ENCODE measurements around the gene GADD45GIP1. TPM values are rescaled to one million over a fixed set of nuclear protein-coding genes. Genes with fewer than 3 reads are reported as not detected.

Gene GADD45GIP1
- polyA plus RNA-seq, 1 donor from 2014 or later = 21.3 TPM

DNA sequence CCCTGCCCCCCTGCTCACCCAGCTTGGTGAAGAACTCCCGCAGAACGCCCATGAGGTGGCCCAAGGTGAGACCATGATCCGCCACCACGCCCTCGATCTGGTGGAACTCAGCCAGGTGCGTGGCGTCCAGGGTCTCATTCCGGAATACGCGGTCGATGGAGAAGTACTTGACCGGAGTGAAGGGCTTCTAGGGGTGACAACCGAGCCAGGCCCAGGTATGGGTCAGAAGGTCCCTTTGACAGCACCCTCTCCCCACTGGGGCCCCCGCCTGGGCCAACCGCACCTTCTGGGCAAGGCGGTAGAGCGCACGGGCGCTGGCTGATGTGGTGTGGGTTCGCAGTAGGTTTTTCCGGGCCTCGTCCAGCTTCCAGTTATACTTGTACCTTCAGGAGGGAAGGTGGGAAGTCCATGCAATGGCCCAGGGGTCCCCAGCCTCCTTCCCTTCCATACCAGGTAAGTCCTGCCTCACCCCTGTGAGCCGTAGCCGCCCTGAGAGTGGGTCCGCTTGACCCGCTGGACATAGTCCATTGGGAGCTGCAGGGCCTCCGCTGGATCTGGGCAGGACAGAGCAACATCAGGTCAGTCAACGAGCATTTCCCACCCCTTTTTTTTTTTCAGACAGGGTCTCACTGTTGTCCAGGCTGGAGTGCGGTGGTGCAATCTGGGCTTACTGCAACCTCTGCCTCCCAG, 32.3 kb downstream of the GADD45GIP1 start:
- Histone ChIP-seq H2AFZ (ENCODE audit: low read depth, low read length) (no peak overlapping the region), H4K20me1 (ENCODE audit: insufficient read depth) (no peaks in the 10 kb centered on the region), H3K79me2 (replicated peaks; ENCODE audit: insufficient read depth, low read length) (no peaks in the 10 kb centered on the region), H3K27me3 (ENCODE audit: insufficient read depth, low read depth, low read length) (no peaks in the 10 kb centered on the region), H3K9ac (ENCODE audit: low read length) (no peak overlapping the region), H3K4me3 (ENCODE audit: low read length) (no peak overlapping the region), H3K9me3 (ENCODE audit: low read length) (no peaks in the 10 kb centered on the region), H3K9me2 (ENCODE audit: insufficient read depth, low read length) (no peaks in the 10 kb centered on the region), H3F3A (ENCODE audit: insufficient read depth, low read length, poor library complexity, severe bottlenecking) (no peaks in the 10 kb centered on the region), H3K36me3 (ENCODE audit: insufficient read depth, low read length) (no peaks in the 10 kb centered on the region), H3K4me2 (ENCODE audit: low read length) (no peak overlapping the region), H3K27ac (ENCODE audit: low read length) (no peak overlapping the region)
- TF ChIP-seq TAF1 (IDR thresholded peaks at IDR 0.05; ENCODE audit: low read depth) (no peak), POLR2AphosphoS5 (IDR thresholded peaks at IDR 0.05) (no peak), MXI1 (conservative IDR thresholded peaks at IDR 0.05; ENCODE audit: poor library complexity, severe bottlenecking) (no peak), RAD21 (conservative IDR thresholded peaks at IDR 0.05) (no peak), EP300 (conservative IDR thresholded peaks at IDR 0.05; ENCODE audit: poor library complexity, severe bottlenecking) (no peak), SMC3 (conservative IDR thresholded peaks at IDR 0.05; ENCODE audit: poor library complexity) (no peak), EZH2 (IDR thresholded peaks at IDR 0.05; ENCODE audit: borderline replicate concordance, insufficient read depth, low read length, poor library complexity, severe bottlenecking) (no peak)
- TF ChIP-seq, protein P1, sequence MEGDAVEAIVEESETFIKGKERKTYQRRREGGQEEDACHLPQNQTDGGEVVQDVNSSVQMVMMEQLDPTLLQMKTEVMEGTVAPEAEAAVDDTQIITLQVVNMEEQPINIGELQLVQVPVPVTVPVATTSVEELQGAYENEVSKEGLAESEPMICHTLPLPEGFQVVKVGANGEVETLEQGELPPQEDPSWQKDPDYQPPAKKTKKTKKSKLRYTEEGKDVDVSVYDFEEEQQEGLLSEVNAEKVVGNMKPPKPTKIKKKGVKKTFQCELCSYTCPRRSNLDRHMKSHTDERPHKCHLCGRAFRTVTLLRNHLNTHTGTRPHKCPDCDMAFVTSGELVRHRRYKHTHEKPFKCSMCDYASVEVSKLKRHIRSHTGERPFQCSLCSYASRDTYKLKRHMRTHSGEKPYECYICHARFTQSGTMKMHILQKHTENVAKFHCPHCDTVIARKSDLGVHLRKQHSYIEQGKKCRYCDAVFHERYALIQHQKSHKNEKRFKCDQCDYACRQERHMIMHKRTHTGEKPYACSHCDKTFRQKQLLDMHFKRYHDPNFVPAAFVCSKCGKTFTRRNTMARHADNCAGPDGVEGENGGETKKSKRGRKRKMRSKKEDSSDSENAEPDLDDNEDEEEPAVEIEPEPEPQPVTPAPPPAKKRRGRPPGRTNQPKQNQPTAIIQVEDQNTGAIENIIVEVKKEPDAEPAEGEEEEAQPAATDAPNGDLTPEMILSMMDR (IDR thresholded peaks at IDR 0.05; ENCODE audit: poor library complexity, severe bottlenecking) = no peak
- TF ChIP-seq, protein P2, sequence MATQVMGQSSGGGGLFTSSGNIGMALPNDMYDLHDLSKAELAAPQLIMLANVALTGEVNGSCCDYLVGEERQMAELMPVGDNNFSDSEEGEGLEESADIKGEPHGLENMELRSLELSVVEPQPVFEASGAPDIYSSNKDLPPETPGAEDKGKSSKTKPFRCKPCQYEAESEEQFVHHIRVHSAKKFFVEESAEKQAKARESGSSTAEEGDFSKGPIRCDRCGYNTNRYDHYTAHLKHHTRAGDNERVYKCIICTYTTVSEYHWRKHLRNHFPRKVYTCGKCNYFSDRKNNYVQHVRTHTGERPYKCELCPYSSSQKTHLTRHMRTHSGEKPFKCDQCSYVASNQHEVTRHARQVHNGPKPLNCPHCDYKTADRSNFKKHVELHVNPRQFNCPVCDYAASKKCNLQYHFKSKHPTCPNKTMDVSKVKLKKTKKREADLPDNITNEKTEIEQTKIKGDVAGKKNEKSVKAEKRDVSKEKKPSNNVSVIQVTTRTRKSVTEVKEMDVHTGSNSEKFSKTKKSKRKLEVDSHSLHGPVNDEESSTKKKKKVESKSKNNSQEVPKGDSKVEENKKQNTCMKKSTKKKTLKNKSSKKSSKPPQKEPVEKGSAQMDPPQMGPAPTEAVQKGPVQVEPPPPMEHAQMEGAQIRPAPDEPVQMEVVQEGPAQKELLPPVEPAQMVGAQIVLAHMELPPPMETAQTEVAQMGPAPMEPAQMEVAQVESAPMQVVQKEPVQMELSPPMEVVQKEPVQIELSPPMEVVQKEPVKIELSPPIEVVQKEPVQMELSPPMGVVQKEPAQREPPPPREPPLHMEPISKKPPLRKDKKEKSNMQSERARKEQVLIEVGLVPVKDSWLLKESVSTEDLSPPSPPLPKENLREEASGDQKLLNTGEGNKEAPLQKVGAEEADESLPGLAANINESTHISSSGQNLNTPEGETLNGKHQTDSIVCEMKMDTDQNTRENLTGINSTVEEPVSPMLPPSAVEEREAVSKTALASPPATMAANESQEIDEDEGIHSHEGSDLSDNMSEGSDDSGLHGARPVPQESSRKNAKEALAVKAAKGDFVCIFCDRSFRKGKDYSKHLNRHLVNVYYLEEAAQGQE (IDR thresholded peaks at IDR 0.05; ENCODE audit: borderline replicate concordance) = no peak

DNA sequence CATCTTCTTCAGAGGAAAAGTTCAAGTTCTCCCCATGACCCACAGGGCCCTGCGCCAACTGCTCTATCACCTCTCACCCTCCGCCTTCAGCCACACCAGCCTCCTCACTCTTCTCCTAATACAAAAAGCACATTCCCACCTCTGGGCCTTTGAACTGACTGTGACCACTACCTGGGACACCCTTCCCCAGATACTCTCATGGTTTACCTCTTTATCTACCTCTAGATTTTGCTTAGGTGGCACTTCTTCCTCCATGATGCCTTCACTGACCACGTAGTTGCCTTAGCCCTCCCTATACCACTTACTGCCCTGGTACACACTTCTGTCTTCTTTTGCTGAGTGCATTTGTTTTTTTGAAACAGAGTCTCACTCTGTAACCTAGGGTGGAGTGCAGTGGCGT, 34.1 kb downstream of the GADD45GIP1 start:
- H3K79me2 ChIP-seq (replicated peaks; ENCODE audit: insufficient read depth, low read length) = no peaks in the 10 kb centered on the region
- no peaks in the 10 kb centered on the region for H3K9me2 ChIP-seq (ENCODE audit: insufficient read depth, low read length)
- H3K27me3 ChIP-seq (ENCODE audit: insufficient read depth, low read depth, low read length) = no peaks in the 10 kb centered on the region
- H3K9ac ChIP-seq (ENCODE audit: low read length) = no peak overlapping the region
- no peak overlapping the region for H3K4me3 ChIP-seq (ENCODE audit: low read length)
- H3K9me3 ChIP-seq (ENCODE audit: low read length) = no peaks in the 10 kb centered on the region
- H3F3A ChIP-seq (ENCODE audit: insufficient read depth, low read length, poor library complexity, severe bottlenecking) = no peaks in the 10 kb centered on the region
- H3K36me3 ChIP-seq (ENCODE audit: insufficient read depth, low read length) = no peaks in the 10 kb centered on the region
- H3K4me2 ChIP-seq (ENCODE audit: low read length) = no peak overlapping the region
- H3K27ac ChIP-seq (ENCODE audit: low read length) = no peak overlapping the region
- H4K20me1 ChIP-seq (ENCODE audit: insufficient read depth) = no peaks in the 10 kb centered on the region
- H2AFZ ChIP-seq (ENCODE audit: low read depth, low read length) = no peak overlapping the region
- TF ChIP-seq EP300 (conservative IDR thresholded peaks at IDR 0.05; ENCODE audit: poor library complexity, severe bottlenecking) = no peak
- no peak for TF ChIP-seq MXI1 (conservative IDR thresholded peaks at IDR 0.05; ENCODE audit: poor library complexity, severe bottlenecking)
- no peak for TF ChIP-seq RAD21 (conservative IDR thresholded peaks at IDR 0.05)
- TF ChIP-seq POLR2AphosphoS5 (IDR thresholded peaks at IDR 0.05) = no peak
- TF ChIP-seq, protein P2 (IDR thresholded peaks at IDR 0.05; ENCODE audit: borderline replicate concordance) = no peak
